ENCODE measurements around the gene ANKRD13B. TPM values are rescaled to one million over a fixed set of nuclear protein-coding genes. Genes with fewer than 3 reads are reported as not detected.

Gene ANKRD13B
- 3.7 and 4.1 TPM in 2 replicates for total RNA-seq

GRCh38 chr17:29592850-29593551, at the start of gene ANKRD13B:
ANKRD13B (plus strand) TSS chr17:29593132; CDS start chr17:29593622, 490 bp downstream.

GRCh38 chr17:29566473-29567303, 26.2 kb upstream of the ANKRD13B start, which contains the start of gene ABHD15:
ABHD15 (minus strand) TSS chr17:29567037; CDS start chr17:29566966, 71 bp downstream.

GRCh38 chr17:29568331-29569244, 24.3 kb upstream of the ANKRD13B start, which contains the start of gene TP53I13:
TP53I13 (plus strand) TSS chr17:29568701; CDS start chr17:29568759, 58 bp downstream.

GRCh38 chr17:29589524-29590410, 3.2 kb upstream of the ANKRD13B start, which contains the start of gene GIT1:
GIT1 (minus strand) TSS chr17:29589648; CDS start chr17:29589378, 270 bp downstream.

GRCh38 chr17:29622337-29623282, 29.7 kb downstream of the ANKRD13B start, which contains the start of gene CORO6:
CORO6 (minus strand) TSS chr17:29622912; CDS start chr17:29621421, 1,491 bp downstream.

Other genes starting within 250 kb of the ANKRD13B start
- gene TAOK1, start 202.8 kb upstream of the ANKRD13B start, total RNA-seq: 57.9 and 61.3 TPM in 2 replicates
- gene ABHD15, start 26.1 kb upstream of the ANKRD13B start, total RNA-seq: 7.6 and 8.5 TPM in 2 replicates
- gene TP53I13, start 24.4 kb upstream of the ANKRD13B start, total RNA-seq: 33.9 and 39.0 TPM in 2 replicates
- 24.2 TPM in 2 replicates for gene GIT1, start 3.5 kb upstream of the ANKRD13B start, total RNA-seq
- gene CORO6, start 29.8 kb downstream of the ANKRD13B start, total RNA-seq: 2.9 and 7.0 TPM in 2 replicates